GM11168 (cell line): Measurements from ENCODE around the gene CSMD2.

ENCODE experiments used
- in situ Hi-C: fragments of 300-500 bp; cut with MboI; formaldehyde crosslinking; loops from one replicate; pipeline ENCODE4 v1.12.0; 2022; ENCODE audit warnings: low sequenced_read_pairs; ENCODE audit not compliant: unreplicated experiment

The CSMD2 gene

DNA sequence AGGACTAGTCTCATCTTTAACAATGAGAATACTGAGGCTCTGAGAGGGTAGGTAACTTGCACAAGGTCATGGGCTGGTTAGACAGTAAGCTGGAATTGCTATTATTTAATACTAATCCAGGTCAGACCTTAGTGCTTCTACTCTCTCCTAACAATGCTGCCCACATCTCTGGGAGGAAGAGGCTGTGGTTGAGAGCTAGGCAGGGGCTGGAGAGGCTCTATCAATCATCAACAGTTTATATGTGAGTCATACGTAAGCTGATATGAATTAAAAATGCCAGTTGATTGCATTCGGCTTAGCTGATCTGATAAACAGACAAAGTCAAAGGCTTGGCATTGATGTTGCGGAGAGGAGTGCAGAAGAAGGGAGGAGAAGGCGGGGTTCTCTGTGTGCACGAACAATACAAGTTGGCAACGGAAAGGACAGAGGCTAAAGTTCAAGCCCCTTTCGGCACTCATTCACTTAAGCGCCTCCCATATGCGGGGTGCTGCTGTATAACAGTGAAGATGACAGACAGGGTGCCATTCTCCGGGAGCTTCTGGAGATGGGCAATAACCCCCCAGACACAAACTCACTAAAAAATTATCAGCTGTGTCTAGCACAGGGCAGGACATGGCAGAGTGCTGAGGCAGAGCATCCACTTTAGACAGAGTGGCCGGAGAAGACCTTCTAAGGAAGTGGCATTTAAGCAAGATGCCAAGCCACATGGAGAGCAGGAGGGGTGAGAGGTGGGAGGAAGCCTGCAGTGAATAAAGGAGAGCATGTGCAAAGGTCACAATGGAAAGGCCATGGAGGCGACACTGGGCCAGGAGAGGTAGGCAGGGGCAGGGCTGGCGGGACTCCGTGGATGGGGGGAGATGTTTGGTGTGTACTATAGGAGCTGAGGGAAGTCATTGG, 497.4 kb downstream of the CSMD2 start:
- in situ Hi-C loops: no loop called here

DNA sequence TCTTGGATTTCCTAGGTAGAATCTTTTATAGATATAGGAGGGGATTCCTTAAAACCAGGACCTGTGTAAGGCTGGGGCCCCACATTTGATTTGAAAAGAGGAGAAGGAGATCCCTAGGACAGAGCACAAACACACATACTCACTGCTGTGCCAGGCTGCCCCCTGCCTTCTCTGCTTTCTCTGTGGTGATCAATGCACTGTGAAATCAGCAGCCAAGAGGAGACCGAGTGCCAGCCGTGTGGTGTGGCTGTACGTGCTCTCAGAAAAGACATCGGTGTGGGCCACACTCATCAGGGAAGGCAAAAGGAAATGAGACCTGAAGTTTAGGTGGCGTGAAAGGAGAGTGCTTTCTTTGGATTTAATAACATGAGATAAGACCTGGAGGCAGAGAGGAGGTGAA, 498.4 kb downstream of the CSMD2 start:
- in situ Hi-C loops: no loop called here

DNA sequence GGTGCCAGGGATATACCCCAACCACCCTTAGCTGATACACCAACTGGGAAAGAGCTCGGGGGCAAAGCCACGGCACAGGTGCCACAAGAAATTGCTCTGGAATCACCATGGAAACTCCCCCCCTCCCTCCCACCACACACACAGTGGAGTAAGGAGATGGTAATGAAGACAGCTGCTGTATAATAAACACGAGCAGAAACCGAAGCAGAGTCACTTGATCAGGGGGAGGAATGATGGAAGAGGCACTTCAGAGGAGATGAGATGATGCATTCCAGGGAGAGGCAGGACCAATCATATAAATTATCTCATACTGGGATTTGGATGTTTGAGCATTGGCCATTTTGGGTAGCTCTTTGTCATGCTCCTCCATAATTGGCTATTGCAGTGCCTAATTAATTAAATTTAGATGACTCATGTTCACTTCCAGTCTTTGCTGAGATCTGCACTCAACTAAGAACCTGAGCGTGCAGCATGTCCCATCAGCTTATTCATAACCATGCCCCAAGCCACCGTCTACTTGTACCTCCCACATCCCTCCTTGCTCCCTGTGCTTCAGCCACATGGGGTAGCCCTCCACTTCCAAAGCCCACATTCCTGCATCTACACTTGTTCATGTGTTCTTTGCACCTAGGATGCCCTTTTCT, 503.1 kb downstream of the CSMD2 start:
- in situ Hi-C loops: no loop called here

DNA sequence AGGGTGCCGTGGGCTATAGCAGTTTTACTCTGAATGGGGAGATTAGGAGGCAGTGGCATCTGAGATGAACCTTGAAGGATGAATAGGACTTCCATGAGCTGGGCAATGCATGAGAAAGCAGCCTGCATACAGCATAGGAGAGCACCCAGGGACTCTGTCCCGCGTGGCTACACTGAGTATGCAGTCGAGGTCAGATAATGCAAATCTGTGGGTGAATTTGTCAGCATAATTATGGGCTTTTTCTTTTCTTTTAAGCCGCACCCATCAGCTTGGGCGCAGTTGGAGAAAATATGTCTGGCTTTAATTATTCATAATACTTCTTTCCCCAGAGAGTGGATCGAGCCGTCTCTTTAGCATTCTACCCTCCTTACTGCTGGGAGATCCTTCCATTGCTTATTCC, 504.1 kb downstream of the CSMD2 start:
- in situ Hi-C loops: no loop called here

DNA sequence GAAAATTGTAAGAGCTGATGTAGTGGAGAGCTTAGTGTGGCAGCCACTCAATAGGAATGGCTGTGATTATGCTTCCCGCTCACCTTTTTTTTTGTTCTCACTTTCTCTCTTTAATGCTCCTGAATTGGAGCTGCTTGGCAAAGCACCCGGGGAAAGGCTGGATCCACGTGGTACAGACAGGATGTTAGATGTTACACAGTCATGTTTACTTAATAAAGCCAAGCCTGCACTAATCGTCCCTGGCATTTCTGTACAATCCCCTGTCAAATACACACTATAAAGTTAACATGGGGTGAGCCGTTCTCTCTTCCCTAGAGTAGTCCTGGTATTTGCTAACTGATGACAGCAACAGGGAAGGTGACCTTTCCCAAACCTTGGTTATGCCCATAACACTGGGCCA, 504.8 kb downstream of the CSMD2 start:
- in situ Hi-C loops: no loop called here

DNA sequence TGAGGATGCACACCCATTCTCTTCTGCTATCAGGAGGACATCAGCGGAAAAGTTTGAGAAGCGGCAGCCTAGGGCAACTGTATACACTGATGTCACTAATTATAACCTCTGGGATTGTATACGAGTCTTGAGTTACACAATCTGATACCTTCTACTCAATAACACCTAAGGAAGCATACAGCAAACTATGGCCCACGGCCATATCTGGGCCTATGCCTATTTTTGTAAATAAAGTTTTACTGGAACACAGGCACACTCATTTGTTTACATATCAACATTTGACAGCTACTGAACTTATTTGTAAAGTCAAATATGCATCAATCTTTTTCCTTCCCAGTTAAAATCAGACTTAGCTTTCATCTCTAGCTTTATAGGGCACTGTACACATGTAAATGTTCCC, 505.4 kb downstream of the CSMD2 start:
- in situ Hi-C loops: no loop called here

DNA sequence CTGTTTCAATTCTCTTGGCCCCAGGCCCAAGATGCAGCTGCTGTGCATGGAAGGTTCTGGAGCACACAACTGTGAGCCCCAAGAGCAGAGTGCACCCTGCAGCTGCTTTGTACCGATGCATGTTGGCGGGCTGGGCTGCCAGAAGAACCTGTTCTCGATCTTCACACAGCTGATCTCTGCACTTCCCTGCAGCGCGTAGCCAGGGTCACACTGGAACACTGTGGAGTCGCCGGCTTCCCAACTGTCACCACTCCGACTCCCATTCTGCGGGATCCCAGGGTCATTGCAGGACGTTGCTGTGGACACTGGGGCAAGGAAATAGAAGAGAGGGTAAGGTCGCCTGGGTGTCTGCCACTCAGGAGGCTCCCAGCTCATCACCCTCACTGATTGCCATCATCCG, 507.2 kb downstream of the CSMD2 start:
- in situ Hi-C loops: no loop called here

DNA sequence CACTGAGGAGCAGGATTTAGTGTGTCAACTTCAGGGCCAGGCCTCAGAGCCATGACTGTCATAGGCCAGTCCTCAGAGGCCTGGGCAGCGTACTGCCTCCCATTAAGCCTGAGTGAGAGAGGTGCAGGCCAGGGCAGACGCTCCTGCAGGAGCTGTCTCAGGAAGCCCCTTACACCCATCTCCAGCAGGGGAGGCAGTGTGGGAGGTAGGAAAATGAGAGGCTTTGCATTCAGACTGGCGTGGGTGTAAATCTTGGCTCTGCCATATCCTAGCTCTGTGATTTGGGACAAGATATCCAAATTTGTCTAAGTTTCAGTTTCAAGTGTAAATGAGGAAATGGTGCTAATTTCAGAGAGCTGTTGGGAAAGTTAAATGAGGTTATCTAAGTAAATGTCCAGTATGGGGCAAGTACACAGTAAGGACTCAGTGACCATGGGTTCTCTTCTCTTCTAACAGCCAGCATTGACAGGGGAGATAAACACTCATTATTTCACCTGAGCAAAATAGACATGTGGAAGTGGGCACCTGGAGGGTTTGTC, 508.5 kb downstream of the CSMD2 start:
- in situ Hi-C loops: no loop called here

DNA sequence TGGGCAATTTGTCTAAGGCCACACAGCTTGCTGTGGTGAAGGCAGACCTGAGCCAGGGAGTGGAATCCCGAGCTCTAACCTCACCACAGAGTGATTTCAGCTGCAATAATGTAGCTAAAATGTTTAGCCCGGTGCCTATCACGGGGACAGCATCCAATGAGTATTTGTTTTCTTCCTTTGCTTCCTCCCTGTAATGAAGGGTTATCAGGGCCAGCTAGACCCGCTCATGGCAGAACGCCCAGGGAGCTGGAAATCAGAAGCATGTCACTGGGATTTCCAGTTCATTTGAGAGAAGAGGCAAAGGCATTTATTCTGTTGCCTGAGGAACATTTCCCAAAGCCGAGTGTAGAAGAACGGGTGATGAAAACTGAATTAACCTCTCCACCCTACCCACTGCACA, 509.5 kb downstream of the CSMD2 start:
- in situ Hi-C loops: no loop called here

DNA sequence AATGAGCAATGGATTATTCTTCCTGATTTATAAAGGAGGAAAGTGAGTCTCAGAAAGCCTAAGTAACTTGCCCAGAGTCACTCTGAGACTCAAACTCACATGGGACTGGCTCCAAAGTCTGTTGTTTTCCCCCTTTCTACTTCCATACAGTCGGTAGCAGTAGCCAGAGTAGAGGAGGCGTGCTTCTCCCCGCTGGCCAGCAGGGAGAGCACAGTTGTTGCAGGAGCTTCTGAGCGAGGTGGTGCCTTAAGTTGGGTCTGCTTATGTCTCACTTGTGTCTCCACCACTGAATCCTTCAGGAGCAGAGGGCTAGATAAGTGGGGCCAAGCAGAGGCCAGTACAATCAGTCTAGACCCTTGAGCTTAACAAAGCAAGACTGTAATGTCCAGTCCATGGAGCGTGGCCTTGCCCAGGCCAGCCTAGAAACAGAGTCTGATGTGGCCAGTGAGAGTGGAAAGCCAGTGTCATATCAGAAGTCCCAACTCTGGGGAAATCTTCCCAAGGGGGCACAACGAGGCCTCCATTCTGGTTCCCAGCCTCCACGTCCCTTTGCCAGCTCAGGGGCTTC, 510.7 kb downstream of the CSMD2 start:
- in situ Hi-C loops: no loop called here

DNA sequence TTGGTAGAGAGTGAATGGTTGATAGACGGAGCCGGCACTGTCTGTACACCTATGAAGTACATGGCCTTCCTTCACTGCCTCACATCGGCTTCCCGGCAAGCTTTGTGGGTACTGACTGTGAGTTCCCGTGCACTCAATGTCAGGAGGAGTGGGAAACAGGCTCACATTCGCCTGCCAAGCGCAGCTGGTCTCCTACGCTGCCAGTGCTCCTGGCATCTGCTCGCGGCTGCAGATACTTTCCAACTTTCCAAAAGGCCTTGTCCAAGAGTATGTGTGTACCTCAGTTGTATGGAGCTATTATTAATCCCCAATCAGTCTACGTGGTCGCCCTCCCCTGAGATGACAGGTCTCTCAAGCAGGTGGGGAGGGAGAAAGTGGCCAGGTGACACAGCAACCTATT, 511.8 kb downstream of the CSMD2 start:
- in situ Hi-C loops: no loop called here

DNA sequence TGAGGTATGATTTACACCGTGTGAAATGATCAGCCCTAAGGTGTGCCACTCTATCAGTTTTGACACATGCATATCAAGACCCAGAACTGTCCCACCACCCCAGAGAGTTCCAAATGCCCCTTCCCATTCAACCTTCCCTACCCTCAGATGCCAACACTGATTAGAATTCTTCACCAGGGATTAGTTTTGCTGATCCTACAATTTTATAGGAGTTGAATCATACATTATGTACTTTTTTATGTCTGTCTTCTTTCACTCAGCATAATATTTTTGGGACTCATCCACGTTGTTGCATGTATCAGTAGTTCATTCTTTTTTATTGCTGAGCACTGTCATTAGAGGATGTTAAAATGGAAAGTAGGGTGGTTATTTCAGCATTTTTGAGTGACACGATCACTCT, 514.3 kb downstream of the CSMD2 start:
- in situ Hi-C loops: no loop called here

DNA sequence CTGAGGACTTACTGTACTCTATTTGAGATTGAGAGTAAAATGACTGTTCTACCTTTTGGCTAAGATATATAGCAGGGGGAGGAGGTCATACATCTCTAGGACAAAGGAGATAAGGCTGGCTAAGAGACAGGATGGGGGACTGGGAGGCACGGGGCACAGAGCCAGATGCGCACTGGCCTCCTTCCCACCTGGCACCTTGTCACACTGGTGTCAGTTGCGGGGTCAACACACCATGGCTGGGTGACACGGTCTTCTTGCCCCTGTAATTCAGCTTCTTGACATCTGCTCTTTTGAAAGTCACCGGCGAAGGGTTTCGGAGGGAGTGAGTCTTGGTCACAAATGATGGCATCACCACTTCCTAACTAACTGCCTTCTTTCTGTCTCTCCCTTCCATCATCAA, 515.3 kb downstream of the CSMD2 start:
- in situ Hi-C loops: no loop called here

DNA sequence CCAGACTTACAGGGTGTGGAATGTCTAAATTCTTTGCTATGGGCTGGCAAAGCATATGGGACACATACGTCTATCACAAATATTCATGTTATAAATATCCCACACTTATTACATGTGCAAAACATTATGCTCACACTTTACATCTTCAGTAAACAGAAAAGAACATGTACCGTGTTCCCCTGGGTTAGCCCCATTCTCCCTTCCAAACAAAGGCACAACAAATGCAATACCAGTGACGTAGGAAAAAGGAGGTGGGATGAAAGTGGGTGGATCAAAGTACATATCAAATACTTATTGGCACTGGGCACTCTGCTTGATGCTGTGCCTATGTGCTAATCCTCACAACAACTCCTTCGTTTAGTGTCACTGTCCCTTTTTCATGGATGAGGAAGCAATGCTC, 521.8 kb downstream of the CSMD2 start:
- in situ Hi-C loops: no loop called here

DNA sequence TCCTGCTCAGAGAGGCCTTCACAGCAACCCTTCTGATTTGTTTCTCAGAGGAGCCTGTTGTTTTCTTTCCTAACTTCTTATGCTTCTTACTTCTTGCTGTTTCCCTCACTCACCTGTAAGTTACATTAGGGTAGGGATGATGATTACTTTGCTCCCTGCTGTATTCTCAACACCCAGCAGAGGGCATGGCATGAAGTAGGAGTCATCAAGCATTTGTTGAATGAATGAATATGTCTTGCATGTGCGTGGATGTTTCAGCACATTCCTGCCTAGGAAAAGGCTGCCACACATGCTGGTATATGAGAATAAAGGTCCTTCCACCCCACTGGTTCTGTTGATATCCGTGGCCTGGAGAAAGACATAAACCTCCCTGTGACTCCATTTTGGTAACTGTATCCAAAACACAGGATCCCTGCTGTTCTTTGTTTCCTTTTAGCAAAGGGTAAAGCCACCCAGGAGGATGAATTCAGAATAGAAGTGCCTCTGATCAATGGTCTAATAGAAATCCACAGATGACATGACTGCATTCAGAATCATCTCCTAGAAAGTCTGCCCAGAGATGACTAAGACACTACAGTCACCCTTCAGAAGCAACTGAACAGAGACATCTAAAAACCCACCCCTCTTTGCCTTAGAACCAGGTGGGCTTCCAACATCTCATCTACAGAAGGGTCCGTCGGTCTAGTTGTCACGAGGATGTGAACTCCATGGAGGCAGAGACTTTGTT, 523.8 kb downstream of the CSMD2 start:
- in situ Hi-C loops: no loop called here

DNA sequence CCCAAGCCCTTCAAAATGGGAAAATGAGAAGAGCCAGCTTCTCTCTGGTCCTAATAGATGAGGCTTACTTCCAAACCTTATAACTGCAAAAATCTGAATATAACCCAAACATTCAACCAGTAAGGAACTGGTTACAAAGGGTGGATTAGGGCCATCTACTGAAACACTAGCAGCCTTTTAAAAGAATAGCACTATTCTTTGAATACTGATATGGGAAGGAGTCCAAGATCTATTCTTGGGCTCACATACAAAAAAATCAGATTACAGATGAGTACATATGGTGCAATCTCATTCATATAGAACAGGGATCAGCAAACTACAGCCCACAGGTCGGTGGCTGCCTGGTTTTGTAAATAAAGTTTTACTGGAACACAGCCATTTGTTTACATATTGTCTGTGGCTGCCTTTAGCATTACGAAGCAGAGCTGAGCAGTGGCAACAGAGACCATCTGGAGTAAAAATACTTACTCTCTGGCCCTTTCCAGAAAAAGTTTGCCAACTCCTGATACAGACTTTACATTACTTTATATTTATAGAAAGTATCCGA, 524.8 kb downstream of the CSMD2 start:
- in situ Hi-C loops: no loop called here

DNA sequence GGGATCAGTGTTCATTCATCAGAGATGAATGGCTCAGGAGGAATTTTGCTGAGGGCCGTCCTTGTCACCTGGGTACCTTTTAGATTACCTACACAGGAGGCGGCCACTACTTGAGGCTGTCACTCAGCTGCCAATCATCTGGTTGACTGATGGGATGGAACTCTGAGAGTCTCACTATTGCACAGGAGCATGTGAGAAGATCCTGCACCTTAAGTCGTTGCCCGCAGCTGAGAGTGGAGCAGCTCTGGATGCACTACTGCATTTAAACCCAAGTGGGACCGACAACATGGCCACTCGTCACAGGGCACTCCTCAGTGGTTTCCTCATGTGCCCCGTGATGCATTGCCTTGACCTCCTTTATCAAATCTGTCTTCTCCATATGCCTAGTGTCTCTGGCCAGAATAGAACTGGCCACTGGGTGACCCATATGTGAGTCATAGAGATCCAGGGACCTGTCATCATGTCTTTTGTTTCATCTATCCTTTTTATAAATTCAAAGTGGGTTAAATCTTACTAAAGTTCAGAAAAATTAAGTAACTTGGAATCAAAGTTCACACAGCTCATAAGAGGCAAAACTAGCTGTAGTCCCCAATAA, 527.1 kb downstream of the CSMD2 start:
- in situ Hi-C loops: no loop called here

DNA sequence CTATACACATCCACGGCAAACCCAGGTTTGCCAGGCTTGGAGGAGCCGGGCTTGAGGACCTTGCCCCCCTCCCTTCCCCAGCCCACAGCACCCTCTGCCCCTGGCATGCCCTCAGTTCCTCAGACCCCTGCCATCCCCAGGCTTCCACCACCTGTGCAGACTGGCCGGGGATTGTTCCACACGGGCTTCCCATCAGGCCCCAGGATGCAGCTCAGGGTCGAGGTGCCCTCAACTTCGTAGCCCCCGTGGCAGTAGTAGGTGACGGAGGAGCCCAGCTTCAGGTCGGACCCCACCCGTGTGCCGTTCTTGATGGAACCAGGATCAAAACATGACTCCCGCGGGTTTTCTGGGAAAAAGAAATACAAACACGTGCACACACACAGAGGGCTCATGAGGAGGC, 528.8 kb downstream of the CSMD2 start:
- in situ Hi-C loops: no loop called here

DNA sequence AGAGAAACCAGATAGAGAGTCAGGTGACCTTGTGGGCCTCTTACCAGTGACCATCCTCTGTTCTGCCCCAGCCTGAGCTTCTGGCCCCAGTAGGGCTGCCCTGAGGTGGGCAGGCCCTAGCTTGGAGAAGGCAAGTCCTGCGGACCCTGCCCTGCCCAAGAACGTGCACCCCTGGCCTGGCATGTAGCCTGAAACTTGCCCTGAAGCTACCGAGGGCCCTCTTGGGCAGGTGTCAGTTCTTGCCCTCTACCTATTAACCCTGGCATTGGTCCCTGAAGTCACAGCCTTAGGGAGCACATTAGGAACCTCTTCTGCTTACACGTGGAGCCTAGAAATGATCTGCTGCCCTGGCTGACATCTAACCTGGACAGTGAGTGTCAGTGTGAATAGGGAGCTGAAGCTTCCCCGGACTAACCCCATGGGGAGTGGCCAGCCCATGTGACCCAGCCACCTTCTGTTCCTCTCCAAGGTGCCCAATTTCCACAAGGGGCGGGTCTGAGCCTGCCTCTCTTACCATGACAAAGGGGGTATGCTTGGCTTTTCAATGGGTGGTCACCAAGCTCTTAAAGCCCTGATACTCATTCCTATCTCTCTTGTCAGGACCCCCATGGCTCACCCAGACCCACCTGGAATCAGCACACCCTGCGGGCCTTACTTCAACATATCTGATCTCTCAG, 529.6 kb downstream of the CSMD2 start:
- in situ Hi-C loops: no loop called here
